ENCODE results near the gene PGLYRP4. TPM values are rescaled to one million over a fixed set of nuclear protein-coding genes. Genes with fewer than 3 reads are reported as not detected.
"Not testable (repeated sequence)": the region's sequence is repeated elsewhere in the genome, so short reads cannot be mapped to it uniquely, and the experiment has no call there.

PGLYRP4 gene
- total RNA-seq, 1 donor from 2014 or later, result not detected

DNA sequence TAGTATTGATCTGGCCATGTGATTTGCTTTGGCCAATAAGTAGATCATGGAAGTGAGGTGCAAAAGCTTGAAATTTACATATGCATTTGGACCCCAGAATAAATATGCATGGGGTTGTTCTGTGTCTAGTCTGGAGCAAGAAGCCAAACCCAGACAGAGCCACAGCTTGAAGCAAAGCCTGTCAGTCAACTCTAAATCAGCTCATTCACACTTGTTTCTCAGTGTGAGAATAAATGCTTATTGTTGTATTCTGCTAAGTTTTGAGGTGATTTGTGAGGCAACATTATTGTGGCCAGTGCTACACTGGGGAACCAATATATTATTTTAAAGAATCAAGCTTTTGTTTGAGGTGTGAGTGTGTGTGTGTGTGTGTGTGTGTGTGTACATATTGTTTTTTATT is 23.7 kb downstream of the PGLYRP4 start:
- Mint-ChIP-seq H3K9me3 (peaks cover 5% of the 10 kb centered on the region), H3K4me1 (no peaks in the 10 kb centered on the region), H3K4me3 (no peak overlapping the region), H3K36me3 (ENCODE audit: low read depth) (no peaks in the 10 kb centered on the region), H3K27me3 (ENCODE audit: low read depth) (peaks cover 9% of the 10 kb centered on the region), H3K27ac (ENCODE audit: unreplicated experiment) (no peak overlapping the region)
- no peak for DNase-seq (ENCODE audit: low read depth, low spot score)
- TF ChIP-seq, protein P1, sequence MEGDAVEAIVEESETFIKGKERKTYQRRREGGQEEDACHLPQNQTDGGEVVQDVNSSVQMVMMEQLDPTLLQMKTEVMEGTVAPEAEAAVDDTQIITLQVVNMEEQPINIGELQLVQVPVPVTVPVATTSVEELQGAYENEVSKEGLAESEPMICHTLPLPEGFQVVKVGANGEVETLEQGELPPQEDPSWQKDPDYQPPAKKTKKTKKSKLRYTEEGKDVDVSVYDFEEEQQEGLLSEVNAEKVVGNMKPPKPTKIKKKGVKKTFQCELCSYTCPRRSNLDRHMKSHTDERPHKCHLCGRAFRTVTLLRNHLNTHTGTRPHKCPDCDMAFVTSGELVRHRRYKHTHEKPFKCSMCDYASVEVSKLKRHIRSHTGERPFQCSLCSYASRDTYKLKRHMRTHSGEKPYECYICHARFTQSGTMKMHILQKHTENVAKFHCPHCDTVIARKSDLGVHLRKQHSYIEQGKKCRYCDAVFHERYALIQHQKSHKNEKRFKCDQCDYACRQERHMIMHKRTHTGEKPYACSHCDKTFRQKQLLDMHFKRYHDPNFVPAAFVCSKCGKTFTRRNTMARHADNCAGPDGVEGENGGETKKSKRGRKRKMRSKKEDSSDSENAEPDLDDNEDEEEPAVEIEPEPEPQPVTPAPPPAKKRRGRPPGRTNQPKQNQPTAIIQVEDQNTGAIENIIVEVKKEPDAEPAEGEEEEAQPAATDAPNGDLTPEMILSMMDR (conservative IDR thresholded peaks at IDR 0.05), result no peak

DNA sequence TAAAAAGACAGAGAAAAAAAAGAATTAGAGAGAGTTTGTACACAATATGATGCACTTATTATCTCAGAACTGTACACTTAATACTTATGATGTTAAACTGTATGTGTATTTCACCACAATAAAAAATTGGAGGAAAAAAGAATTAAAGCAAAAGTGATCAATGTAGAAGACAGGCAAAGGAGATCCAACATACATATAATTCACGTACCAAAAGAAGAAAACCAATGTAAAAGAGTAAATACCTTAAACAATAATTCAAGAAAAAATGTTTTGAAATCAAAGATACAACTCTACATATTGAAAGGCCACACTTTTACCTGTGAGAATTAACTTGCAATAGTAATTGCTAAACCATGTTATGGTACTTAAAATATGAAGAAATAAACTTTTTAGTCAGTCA is 26.1 kb downstream of the PGLYRP4 start:
- H3K36me3 Mint-ChIP-seq (ENCODE audit: low read depth), result no peaks in the 10 kb centered on the region
- no peaks in the 10 kb centered on the region for H3K4me1 Mint-ChIP-seq
- H3K27ac Mint-ChIP-seq (ENCODE audit: unreplicated experiment), result no peak overlapping the region
- no peak overlapping the region for H3K4me3 Mint-ChIP-seq
- no peaks in the 10 kb centered on the region for H3K9me3 Mint-ChIP-seq
- H3K27me3 Mint-ChIP-seq (ENCODE audit: low read depth), result peaks cover 15% of the 10 kb centered on the region
- TF ChIP-seq, protein P1 (conservative IDR thresholded peaks at IDR 0.05), result no peak
- no peak for DNase-seq (ENCODE audit: low read depth, low spot score)

DNA sequence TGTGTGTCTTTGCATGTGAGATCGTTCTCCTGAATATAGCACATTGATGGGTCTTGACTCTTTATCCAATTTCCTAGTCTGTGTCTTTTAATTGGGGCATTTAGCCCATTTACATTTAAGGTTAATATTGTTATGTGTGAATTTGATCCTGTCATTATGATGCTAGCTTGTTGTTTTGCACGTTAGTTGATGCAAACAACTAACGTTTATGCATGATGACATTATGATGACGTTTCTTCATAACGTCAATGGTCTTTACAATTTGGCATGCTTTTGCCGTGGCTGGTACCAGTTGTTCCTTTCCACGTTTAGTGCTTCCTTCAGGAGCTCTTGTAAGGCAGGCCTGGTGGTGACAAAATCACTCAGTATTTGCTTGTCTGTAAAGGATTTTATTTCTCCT is 30.5 kb downstream of the PGLYRP4 start:
- H3K9me3 Mint-ChIP-seq, result not testable (repeated sequence)

DNA sequence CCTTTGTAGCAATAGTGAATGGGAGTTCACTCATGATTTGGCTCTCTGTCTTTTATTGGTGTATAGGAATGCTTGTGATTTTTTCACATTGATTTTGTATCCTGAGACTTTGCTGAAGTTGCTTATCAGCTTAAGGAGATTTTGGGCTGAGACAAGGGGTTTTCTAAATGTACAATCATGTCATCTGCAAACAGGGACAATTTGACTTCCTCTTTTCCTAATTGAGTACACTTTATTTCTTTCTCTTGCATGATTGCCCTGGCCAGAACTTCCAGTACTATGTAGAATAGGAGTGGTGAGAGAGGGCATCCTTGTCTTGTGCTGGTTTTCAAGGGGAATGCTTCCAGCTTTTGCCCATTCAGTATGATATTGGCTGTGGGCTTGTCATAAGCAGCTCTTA is 32.6 kb downstream of the PGLYRP4 start:
- H3K4me1 Mint-ChIP-seq; DNase-seq (ENCODE audit: low read depth, low spot score); H3K4me3 Mint-ChIP-seq; H3K27ac Mint-ChIP-seq (ENCODE audit: unreplicated experiment); H3K36me3 Mint-ChIP-seq (ENCODE audit: low read depth); H3K9me3 Mint-ChIP-seq: not testable (repeated sequence)
- peaks cover 33% of the 10 kb centered on the region for H3K27me3 Mint-ChIP-seq (ENCODE audit: low read depth)

More for the DNA sequence above, 30.5 kb downstream of the PGLYRP4 start:
- not testable (repeated sequence) for DNase-seq (ENCODE audit: low read depth, low spot score); H3K27ac Mint-ChIP-seq (ENCODE audit: unreplicated experiment); H3K4me1 Mint-ChIP-seq; H3K36me3 Mint-ChIP-seq (ENCODE audit: low read depth); H3K4me3 Mint-ChIP-seq
- peaks cover 29% of the 10 kb centered on the region for H3K27me3 Mint-ChIP-seq (ENCODE audit: low read depth)

DNA sequence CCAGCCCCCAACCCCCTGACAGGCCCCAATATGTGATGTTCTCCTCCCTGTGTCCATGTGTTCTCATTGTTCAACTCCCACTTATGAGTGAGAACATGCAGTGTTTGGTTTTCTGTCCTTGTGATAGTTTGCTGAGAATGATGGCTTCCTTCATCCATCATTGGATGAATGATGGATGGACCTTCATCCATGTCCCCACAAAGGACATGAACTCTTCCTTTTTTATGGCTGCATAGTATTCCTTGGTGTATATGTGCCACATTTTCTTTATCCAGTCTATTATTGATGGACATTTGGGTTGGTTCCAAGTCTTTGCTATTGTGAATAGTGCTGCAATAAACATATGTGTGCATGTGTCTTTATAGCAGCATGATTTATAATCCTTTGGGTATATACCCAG is 34.3 kb downstream of the PGLYRP4 start:
- H3K4me1 Mint-ChIP-seq; H3K27ac Mint-ChIP-seq (ENCODE audit: unreplicated experiment); H3K4me3 Mint-ChIP-seq; H3K9me3 Mint-ChIP-seq; DNase-seq (ENCODE audit: low read depth, low spot score); H3K36me3 Mint-ChIP-seq (ENCODE audit: low read depth): not testable (repeated sequence)
- H3K27me3 Mint-ChIP-seq (ENCODE audit: low read depth), result peaks cover 30% of the 10 kb centered on the region

DNA sequence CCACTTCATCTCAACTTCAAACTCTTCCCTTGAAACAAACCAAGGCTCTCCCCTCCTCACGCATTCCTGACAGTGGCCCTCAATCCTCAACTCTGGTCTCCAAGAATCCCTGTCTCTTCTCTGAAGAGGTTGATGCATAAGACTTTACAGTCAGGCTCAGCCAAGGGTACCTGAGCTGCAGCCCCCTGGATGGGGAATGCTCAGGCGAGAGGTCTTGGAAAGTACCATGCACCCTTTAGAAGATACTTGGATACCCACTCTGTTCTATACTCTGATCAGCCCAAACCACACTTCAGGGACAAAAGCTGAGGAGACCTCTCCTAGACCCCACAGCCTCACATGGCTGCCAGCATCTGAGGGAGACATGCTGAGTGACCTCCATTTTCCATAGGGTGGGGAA is 35.4 kb downstream of the PGLYRP4 start:
- Mint-ChIP-seq H3K9me3 (peaks cover 2% of the 10 kb centered on the region), H3K4me3 (no peak overlapping the region), H3K27ac (ENCODE audit: unreplicated experiment) (no peak overlapping the region), H3K36me3 (ENCODE audit: low read depth) (no peaks in the 10 kb centered on the region), H3K4me1 (no peaks in the 10 kb centered on the region), H3K27me3 (ENCODE audit: low read depth) (peaks cover 26% of the 10 kb centered on the region)
- TF ChIP-seq, protein P1 (conservative IDR thresholded peaks at IDR 0.05), result no peak
- no peak for DNase-seq (ENCODE audit: low read depth, low spot score)

DNA sequence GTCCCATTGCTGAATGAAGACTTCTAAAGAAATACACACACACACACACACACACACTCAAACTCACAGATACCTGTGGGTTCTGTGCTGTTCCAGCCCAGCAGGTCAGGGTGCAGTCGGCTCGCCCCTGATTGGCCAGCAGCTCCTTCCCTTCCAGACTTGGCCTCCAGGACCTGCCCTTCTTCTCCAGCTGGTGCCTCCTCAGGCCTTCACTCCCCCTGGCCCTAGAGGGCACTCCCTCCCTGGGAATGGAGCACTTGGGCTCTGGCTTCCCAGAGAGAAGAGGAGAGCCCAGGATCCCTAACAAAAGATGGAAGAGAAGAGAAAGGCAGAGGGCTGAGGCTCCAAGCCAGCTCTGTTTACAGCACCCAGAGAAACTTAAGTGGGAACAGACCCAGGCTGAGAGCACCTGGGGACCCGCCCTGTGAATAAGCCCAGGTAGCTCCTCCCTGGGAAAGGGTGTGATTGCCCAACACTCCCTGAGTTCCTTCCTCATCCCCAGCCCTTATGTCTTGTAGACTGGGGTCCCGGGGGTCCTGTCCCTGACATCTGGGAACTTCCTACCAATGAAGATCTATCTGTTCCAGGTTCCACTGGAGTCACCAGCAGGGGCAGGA is 36.0 kb downstream of the PGLYRP4 start, which contains the start of gene PGLYRP3:
Gene PGLYRP3 (minus strand): TSS at position 383 of the 617 bp plus-strand sequence. CDS start 2,287 bp downstream, outside the sequence.
- Mint-ChIP-seq H3K4me1 (no peaks in the 10 kb centered on the region), H3K27ac (ENCODE audit: unreplicated experiment) (no peak within 1 kb of the TSS), H3K9me3 (peaks cover 2% of the 10 kb centered on the region), H3K4me3 (no peak within 1 kb of the TSS), H3K36me3 (ENCODE audit: low read depth) (no peaks in the 10 kb centered on the region), H3K27me3 (ENCODE audit: low read depth) (peaks cover 23% of the 10 kb centered on the region)
- TF ChIP-seq, protein P1 (conservative IDR thresholded peaks at IDR 0.05), result no peak
- DNase-seq (ENCODE audit: low read depth, low spot score), result no peak
